T-helper 2 cell treated with Interferon-gamma antibody and Interleukin-4, amounts not matched to agents 5 μg/mL and 100 μg/mL, for 36 hours (primary cell): ENCODE data around the gene UBXN11.
A peak's percentile ranks its signal among the peaks of the same experiment; 100 is the strongest.

Experiments used
- DNase-seq: peaks from one replicate; pipeline ENCODE4 v3.0.0; 2021; ENCODE audit warnings: low spot score
- H3K27ac Mint-ChIP-seq: one replicate; pipeline ENCODE4 v1.8.0; 2021; ENCODE audit warnings: mild to moderate bottlenecking, mixed read lengths
- H3K27me3 Mint-ChIP-seq: one replicate; pipeline ENCODE4 v1.8.0; 2021; ENCODE audit warnings: low read depth, mixed read lengths
- H3K36me3 Mint-ChIP-seq: one replicate; pipeline ENCODE4 v1.8.0; 2021; ENCODE audit warnings: low read depth, mixed read lengths
- H3K4me1 Mint-ChIP-seq: one replicate; pipeline ENCODE4 v1.8.0; 2021; ENCODE audit warnings: low read depth, mixed read lengths
- H3K4me3 Mint-ChIP-seq: one replicate; pipeline ENCODE4 v1.8.0; 2022; ENCODE audit warnings: mild to moderate bottlenecking, moderate library complexity, mixed read lengths
- H3K9me3 Mint-ChIP-seq: one replicate; pipeline ENCODE4 v1.8.0; 2021; ENCODE audit warnings: mixed read lengths

The UBXN11 gene

DNA sequence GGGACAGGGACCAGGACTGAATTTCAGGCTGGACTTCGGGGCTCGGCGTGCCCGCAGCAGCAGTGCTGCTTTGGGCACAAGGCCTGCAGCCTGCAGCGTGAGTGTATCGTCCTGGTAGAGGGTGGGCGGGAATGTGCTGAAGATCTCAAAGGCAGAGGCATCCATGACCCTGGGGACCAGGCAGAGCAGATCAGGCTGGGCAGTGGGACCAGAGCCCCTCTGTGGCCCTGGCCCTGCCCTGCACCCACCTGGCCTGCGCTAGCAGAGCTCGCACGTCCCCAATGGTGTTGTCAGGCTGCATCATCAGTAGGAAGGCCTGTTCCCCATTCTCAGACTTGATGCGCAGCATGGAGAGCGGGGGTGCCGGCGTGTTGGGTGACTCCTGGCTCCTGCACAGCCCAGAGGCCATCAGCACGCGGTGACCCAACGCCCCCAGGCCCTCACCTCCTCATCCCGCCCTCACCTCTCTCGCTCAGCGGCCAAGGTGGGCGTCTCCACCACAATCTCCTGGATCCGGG is 24.0 kb downstream of the UBXN11 start:
- DNase-seq, result no peak
- Mint-ChIP-seq H3K27ac (peak overlapping the region; percentile 97), H3K4me3 (peak overlapping the region; percentile 88), H3K4me1 (peaks cover 78% of the 10 kb centered on the region), H3K36me3 (peaks cover 62% of the 10 kb centered on the region), H3K9me3 (no peaks in the 10 kb centered on the region), H3K27me3 (no peaks in the 10 kb centered on the region)

DNA sequence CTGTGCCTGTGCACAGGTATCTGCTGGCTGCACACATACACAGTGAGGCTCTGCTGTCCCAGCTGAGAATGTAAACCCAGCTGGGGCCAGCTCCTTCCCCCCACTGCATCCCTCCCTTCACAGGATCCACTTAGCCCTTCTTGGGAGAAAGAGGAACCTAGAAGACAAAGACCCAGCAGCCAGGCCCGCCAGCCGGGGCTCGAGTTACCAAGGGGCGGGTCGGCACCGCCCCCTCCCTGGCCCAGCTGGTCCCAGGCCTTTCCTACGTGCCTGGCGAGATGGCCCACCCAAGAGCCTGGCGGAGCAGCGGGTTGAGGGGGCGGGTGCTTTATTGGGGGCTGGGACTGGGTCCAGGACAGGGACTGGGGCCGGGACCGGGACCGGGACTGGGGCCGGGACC is 24.5 kb downstream of the UBXN11 start:
- Mint-ChIP-seq H3K4me1 (peaks cover 78% of the 10 kb centered on the region), H3K27me3 (no peaks in the 10 kb centered on the region), H3K36me3 (peaks cover 66% of the 10 kb centered on the region), H3K4me3 (peak overlapping the region; percentile 88), H3K27ac (peak overlapping the region; percentile 73), H3K9me3 (no peaks in the 10 kb centered on the region)
- no peak for DNase-seq

DNA sequence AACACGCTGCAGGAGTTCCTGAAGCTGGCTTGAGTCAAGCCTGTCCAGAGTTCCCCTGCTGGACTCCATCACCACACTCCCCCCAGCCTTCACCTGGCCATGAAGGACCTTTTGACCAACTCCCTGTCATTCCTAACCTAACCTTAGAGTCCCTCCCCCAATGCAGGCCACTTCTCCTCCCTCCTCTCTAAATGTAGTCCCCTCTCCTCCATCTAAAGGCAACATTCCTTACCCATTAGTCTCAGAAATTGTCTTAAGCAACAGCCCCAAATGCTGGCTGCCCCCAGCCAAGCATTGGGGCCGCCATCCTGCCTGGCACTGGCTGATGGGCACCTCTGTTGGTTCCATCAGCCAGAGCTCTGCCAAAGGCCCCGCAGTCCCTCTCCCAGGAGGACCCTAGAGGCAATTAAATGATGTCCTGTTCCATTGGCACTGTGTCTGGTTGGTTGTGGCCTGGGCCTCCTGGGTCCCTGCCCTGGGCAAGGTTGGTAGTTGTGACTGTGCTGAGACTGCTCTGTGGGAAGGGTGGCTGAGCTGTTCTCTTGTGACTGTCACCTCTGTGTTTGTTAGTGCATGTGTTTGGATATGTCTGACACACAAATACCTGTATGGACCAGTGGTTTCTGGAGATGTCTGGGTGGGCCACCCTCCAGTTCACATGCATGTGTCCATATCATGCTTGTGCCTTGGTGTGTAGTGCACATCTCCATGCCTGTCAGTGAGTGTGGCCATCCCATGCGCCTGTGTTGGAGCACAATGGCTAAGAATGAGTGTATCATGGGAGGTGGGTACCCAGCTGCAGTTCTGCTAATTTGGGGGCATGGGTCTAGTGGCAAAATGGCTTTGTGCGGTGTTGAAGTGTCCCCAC is 25.1 kb downstream of the UBXN11 start:
- H3K27me3 Mint-ChIP-seq, result no peaks in the 10 kb centered on the region
- H3K27ac Mint-ChIP-seq, result peak overlapping the region; percentile 73
- peaks cover 72% of the 10 kb centered on the region for H3K36me3 Mint-ChIP-seq
- peaks cover 80% of the 10 kb centered on the region for H3K4me1 Mint-ChIP-seq
- no peak for DNase-seq
- no peaks in the 10 kb centered on the region for H3K9me3 Mint-ChIP-seq
- peak overlapping the region; percentile 85 for H3K4me3 Mint-ChIP-seq

DNA sequence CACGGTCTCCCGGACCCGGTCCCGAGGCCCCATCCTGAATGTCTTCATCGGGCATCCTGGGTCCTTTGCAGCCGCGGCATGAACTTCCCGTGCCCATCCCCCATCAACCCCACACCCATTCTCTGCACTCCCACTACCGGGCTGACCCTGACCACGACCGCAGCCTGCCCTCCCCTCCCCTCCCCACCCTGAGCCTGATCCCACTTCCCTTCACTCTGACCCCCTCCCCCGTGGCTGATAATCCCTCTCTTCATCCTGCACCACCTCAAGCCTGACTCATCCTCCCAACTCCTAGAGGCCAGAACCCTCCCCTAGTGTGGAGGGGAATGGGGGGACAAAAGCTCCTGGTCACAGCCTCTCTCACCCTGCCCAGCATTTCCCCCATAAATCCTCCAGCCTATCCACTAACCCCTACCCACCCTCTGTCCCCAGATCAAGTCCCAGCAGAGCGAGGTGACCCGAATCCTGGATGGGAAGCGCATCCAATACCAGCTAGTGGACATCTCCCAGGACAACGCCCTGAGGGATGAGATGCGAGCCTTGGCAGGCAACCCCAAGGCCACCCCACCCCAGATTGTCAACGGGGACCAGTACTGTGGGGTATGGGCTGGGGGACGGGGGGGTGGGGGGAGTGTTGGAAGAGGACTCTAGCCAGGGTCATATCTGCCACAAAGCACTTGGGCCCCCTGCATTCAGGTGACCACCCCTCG is 25.9 kb downstream of the UBXN11 start:
- H3K4me3 Mint-ChIP-seq, result peak overlapping the region; percentile 85
- H3K9me3 Mint-ChIP-seq, result no peaks in the 10 kb centered on the region
- H3K27me3 Mint-ChIP-seq, result no peaks in the 10 kb centered on the region
- peak overlapping the region; percentile 93 for H3K27ac Mint-ChIP-seq
- peaks cover 75% of the 10 kb centered on the region for H3K36me3 Mint-ChIP-seq
- H3K4me1 Mint-ChIP-seq, result peaks cover 79% of the 10 kb centered on the region
- DNase-seq, result no peak

DNA sequence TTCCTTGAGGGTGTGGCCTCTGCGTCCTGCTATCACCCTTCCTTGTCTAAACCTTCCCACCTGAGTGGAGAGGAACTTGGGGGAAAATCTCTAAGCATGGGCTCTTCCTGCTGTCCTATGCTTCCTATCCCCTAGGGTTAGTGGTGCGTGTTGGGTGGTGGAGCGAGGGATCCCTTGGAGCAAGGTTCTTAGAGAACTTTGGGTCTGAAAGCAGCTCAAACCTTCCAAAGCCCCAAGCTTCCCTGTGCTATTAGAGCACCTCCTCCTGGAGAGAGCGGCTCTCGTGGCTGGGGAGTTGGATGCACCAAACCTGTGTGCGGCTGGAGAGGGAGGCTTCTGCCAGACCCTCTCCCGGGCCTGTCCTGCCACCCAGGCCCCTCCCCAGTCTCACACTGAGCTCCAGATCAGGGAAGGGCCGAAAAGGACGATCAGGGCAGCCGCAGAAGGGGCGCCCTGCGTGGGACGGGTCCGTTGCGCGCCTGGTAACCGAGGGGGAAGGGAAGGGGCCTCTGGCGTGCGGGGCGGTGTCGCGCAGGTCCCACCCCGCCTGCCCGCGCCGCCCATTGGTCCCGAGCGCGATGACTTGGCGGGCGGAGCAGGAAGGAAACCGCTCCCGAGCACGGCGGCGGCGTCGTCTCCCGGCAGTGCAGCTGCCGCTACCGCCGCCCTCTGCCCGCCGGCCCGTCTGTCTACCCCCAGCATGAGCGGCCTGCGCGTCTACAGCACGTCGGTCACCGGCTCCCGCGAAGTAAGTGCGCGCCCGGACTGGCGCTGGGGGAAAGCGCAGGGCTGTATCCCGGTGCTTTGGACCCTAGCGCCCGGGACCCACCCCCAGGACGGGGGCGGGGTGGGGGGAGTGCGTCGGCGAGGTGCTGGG is 26.7 kb downstream of the UBXN11 start, which contains the start of gene SH3BGRL3:
TSS of gene SH3BGRL3 (plus strand) at position 631 of the 877 bp plus-strand sequence. CDS start at position 701, 70 bp downstream.
- Mint-ChIP-seq H3K27me3 (no peaks in the 10 kb centered on the region), H3K9me3 (no peaks in the 10 kb centered on the region), H3K36me3 (peaks cover 71% of the 10 kb centered on the region)

DNA sequence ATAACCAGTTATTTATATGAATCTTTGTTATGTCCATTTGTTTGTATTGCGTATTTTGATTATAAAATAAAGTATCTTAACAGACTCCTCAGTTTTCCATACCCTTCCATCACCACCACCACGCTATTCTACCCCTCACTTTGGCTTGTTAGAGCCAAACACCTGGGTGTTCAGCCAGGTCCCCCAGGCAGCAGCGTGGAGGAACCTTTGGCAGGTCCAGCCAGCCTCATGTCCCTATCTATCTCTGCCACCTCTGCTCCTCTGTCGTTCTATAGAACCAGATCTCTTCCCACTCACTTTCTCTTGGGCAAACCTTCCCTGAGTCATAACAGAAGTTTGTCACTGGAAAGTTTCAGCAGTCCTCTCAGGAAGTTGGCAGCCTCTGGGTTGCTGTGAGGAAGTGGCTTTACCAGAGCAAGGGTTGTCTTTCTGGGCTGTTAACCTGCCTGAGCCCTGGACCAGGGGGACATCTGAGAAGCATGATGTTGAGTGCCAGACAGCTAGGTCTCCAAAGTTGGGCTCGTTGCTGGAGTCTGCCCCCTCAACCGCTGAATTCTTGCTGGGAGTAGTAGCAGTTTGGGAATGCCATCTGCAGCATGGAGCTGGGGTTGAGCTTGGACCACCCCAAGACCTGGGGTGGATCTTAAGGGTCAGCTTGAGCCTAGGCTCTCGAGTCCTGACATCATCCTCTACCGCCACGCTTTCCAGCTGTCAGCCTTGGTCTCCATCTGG is 27.5 kb downstream of the UBXN11 start:
- Mint-ChIP-seq H3K4me1 (peaks cover 70% of the 10 kb centered on the region), H3K4me3 (peak overlapping the region; percentile 85), H3K9me3 (no peaks in the 10 kb centered on the region), H3K27me3 (no peaks in the 10 kb centered on the region), H3K27ac (peak overlapping the region; percentile 95), H3K36me3 (peaks cover 73% of the 10 kb centered on the region)
- DNase-seq, result peak; percentile 67

More for the DNA sequence above, 26.7 kb downstream of the UBXN11 start, which contains the start of gene SH3BGRL3:
- Mint-ChIP-seq H3K4me1 (peaks cover 73% of the 10 kb centered on the region), H3K27ac (peak within 1 kb of the TSS; percentile 95), H3K4me3 (peak within 1 kb of the TSS; percentile 85)
- peak; percentile 88 for DNase-seq

DNA sequence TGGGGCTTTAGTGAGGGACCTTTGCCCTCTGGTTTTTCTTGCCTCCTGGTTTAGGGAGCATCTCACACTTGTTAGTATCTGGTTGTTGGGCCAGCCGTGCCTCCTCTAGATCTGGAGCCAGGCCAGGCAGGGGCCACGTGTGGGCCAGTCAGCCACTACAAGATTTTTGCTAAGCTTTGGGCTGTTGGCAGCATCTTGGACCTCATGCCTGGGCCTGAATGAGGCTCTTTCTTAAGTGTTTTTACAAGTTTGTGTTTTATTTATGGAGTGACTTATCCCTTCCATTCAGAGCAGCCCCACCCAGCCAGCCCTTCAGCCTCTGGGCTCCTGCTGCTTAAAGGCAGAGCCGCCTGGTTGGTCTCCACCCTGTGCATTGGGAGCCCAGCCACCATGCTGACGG is 28.1 kb downstream of the UBXN11 start:
- Mint-ChIP-seq H3K9me3 (no peaks in the 10 kb centered on the region), H3K36me3 (peaks cover 68% of the 10 kb centered on the region), H3K4me1 (peaks cover 64% of the 10 kb centered on the region), H3K27ac (peak overlapping the region; percentile 96), H3K4me3 (peak overlapping the region; percentile 85), H3K27me3 (no peaks in the 10 kb centered on the region)
- DNase-seq, result no peak

DNA sequence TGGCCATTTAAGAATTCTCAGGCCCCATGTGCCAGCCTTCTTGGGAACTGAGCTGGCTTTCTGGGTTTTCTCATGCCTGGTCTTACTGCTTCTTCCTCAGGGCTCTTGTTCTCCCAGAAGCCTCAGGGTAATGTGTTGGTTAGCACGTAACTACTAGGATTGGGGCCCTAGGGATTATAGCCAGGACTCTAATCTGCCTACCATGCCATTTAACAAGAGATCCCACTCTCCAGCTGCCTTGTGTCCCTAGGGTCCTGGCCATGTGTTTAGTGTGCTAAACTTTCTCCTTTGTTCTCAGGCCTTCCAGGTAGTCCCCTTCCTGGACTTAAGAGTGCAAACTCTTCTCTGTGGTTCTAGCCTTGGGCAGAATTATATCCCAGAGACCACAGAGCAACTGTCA is 28.7 kb downstream of the UBXN11 start:
- Mint-ChIP-seq H3K4me1 (peaks cover 58% of the 10 kb centered on the region), H3K9me3 (no peaks in the 10 kb centered on the region), H3K4me3 (peak overlapping the region; percentile 85), H3K27me3 (no peaks in the 10 kb centered on the region), H3K36me3 (peaks cover 65% of the 10 kb centered on the region), H3K27ac (peak overlapping the region; percentile 96)
- DNase-seq, result no peak

DNA sequence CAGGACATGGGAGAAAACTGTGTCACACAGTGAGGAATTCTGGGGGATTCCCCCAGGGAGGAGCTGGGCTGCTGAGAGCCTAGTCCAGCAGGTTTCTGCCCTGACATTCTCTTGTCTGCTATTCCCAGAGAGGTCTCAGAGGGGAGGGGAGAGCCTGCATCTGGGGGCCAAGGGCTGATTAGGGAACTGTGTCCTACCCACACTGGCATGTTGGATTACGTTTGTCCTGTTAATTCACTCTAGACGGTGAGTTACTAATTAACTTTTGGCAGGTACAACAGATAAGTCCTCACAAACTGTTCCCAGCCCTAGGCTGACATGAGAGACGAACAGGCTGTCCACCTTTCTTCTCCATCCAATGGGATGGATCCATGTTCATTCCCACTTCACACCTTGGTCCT is 29.2 kb downstream of the UBXN11 start:
- Mint-ChIP-seq H3K4me1 (peaks cover 54% of the 10 kb centered on the region), H3K27me3 (no peaks in the 10 kb centered on the region), H3K4me3 (peak overlapping the region; percentile 74), H3K36me3 (peaks cover 62% of the 10 kb centered on the region), H3K9me3 (no peaks in the 10 kb centered on the region), H3K27ac (peak overlapping the region; percentile 96)
- no peak for DNase-seq

DNA sequence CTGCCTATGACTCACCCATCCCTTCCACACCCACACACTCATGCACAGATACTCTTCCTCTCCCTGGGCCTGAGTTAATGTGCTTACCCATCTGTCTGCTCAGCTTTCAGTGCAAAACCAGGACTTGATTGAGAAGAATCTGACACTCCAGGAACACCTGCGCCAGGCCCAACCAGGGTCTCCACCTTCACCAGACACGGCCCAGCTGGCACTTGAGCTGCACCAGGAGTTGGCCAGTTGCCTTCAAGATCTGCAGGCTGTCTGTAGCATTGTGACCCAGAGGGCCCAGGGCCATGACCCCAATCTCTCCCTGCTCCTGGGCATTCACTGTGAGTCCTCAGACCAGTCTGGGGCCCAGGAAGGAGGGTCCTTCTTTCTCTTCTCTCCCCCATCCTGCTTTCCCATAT is 30.0 kb downstream of the UBXN11 start:
- peaks cover 63% of the 10 kb centered on the region for H3K36me3 Mint-ChIP-seq
- no peaks in the 10 kb centered on the region for H3K9me3 Mint-ChIP-seq
- H3K27me3 Mint-ChIP-seq, result no peaks in the 10 kb centered on the region
- peak overlapping the region; percentile 74 for H3K4me3 Mint-ChIP-seq
- no peak for DNase-seq
- H3K4me1 Mint-ChIP-seq, result peaks cover 50% of the 10 kb centered on the region
- H3K27ac Mint-ChIP-seq, result peak overlapping the region; percentile 96

DNA sequence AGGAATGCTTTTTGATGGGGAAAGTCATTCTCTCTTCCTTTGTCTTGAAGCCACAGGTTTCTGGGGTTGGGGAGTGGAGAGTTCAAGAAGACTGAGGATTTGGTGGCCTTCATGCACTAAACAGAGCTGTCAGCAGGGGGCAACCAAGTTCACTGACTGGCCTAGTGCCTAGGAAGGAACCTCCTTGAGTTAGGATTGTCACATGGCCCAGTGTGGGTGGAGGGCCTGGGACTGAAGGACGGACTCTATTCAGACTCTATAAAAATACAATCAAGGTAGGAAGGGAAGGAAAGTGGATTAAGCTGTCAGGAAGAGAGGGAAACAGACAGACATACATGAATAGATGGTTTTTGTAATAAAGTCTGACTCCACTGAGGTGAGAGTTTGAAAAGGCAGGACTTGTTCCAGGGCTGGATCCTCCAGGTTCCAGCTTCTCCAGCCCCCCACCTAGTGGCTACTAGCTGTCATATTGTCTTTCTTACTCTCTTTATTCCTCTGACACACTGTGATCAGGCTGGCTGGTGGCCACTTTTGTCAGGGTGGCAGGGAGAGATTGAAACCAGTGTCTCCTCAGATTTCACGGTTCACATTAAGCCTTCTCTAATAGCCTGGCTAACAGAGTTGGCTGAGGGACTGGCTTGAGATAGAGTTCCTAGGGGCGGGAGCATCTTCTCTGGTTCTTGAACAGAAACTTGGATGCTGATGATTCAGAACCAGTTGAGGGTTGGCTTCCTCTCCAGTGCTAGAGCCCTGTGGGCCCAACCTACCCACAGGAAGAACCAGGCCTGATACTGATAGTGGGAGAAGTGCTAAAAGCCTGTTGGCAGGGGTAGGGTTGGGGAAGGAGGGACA is 30.6 kb downstream of the UBXN11 start:
- peaks cover 44% of the 10 kb centered on the region for H3K4me1 Mint-ChIP-seq

DNA sequence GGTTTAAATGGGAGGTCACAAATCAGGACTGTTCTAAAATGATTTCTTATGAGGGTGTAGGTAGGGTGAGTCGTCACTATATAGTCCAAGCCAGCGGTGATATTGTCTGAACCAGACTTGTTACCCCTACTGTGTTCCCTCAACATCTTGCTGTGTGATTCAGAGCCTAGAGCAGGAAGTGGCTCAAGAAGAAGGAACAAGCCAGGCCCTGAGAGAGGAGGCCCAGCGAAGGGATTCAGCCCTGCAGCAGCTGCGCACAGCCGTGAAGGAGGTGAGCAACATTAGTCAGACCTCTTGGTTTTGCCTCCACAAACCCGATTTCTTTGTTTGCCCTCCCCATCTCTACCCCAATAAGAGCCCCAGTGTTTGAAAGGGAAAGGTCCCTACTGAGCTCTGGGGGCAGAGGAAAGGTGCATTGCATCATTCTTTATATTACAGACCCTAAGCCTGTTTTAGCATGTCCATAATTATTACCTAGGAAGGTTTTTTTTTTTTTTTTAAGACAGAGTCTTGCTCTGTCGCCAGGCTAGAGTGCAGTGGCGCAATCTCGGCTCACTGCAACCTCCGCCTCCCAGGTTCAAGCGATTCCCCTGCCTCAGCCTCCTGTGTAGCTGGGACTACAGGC is 31.5 kb downstream of the UBXN11 start:
- H3K27me3 Mint-ChIP-seq, result no peaks in the 10 kb centered on the region

More for the DNA sequence above, 30.6 kb downstream of the UBXN11 start:
- no peaks in the 10 kb centered on the region for H3K9me3 Mint-ChIP-seq
- peaks cover 60% of the 10 kb centered on the region for H3K36me3 Mint-ChIP-seq
- H3K27me3 Mint-ChIP-seq, result no peaks in the 10 kb centered on the region
- H3K27ac Mint-ChIP-seq, result peak overlapping the region; percentile 96
- H3K4me3 Mint-ChIP-seq, result peak overlapping the region; percentile 74
- DNase-seq, result peak; percentile 83

More for the DNA sequence above, 31.5 kb downstream of the UBXN11 start:
- peaks cover 44% of the 10 kb centered on the region for H3K4me1 Mint-ChIP-seq
- peaks cover 63% of the 10 kb centered on the region for H3K36me3 Mint-ChIP-seq
- DNase-seq, result no peak
- H3K4me3 Mint-ChIP-seq, result no peak overlapping the region
- H3K27ac Mint-ChIP-seq, result peak overlapping the region; percentile 12
- H3K9me3 Mint-ChIP-seq, result no peaks in the 10 kb centered on the region
